RWPE2 (cell line): ENCODE measurements around the gene EEF1AKMT4.

Experiments
- ATAC-seq: fragments of 200-7000 bp; cut with Tn5 transposase; 3 replicates; pipeline ENCODE4 v1.9.1; 2021; ENCODE audit warnings: low read depth
- DNase-seq: peaks from one replicate; pipeline ENCODE4 v3.0.0-alpha.2; 2020; ENCODE audit warnings: low spot score
- H3K27ac ChIP-seq: fragments of 450-650 bp; 2 replicates; pipeline ENCODE4 v1.5.1; 2017; ENCODE audit warnings: mild to moderate bottlenecking; ENCODE audit not compliant: poor library complexity, severe bottlenecking
- H3K27me3 ChIP-seq: fragments of 250-450 bp; sonication (Bioruptor Pico); 2 replicates; pipeline ENCODE4 v1.5.1; 2021; ENCODE audit warnings: mild to moderate bottlenecking, moderate library complexity; ENCODE audit not compliant: insufficient read depth, poor library complexity, severe bottlenecking
- H3K36me3 ChIP-seq: fragments of 250-450 bp; sonication (Bioruptor Pico); 2 replicates; pipeline ENCODE4 v1.5.1; 2020; ENCODE audit warnings: low read depth, mild to moderate bottlenecking, moderate library complexity
- H3K4me1 ChIP-seq: fragments of 250-450 bp; sonication (Bioruptor Pico); 2 replicates; pipeline ENCODE4 v1.5.1; 2021; ENCODE audit warnings: mild to moderate bottlenecking, moderate library complexity; ENCODE audit not compliant: insufficient read depth, poor library complexity, severe bottlenecking
- H3K4me3 ChIP-seq: fragments of 250-450 bp; sonication (Bioruptor Pico); 2 replicates; pipeline ENCODE4 v1.5.1; 2021; ENCODE audit warnings: mild to moderate bottlenecking, moderate library complexity; ENCODE audit not compliant: severe bottlenecking
- H3K9me3 ChIP-seq: fragments of 250-450 bp; sonication (Bioruptor Pico); 2 replicates; pipeline ENCODE4 v1.5.1; 2021; ENCODE audit warnings: mild to moderate bottlenecking, moderate library complexity; ENCODE audit not compliant: severe bottlenecking
- TF ChIP-seq, protein P1 (sequence below): fragments of 450-650 bp; IDR thresholded peaks from one replicate; pipeline ENCODE4 v1.5.1; 2017; ENCODE audit warnings: mild to moderate bottlenecking, moderate library complexity; ENCODE audit not compliant: poor library complexity, severe bottlenecking

Gene EEF1AKMT4

DNA sequence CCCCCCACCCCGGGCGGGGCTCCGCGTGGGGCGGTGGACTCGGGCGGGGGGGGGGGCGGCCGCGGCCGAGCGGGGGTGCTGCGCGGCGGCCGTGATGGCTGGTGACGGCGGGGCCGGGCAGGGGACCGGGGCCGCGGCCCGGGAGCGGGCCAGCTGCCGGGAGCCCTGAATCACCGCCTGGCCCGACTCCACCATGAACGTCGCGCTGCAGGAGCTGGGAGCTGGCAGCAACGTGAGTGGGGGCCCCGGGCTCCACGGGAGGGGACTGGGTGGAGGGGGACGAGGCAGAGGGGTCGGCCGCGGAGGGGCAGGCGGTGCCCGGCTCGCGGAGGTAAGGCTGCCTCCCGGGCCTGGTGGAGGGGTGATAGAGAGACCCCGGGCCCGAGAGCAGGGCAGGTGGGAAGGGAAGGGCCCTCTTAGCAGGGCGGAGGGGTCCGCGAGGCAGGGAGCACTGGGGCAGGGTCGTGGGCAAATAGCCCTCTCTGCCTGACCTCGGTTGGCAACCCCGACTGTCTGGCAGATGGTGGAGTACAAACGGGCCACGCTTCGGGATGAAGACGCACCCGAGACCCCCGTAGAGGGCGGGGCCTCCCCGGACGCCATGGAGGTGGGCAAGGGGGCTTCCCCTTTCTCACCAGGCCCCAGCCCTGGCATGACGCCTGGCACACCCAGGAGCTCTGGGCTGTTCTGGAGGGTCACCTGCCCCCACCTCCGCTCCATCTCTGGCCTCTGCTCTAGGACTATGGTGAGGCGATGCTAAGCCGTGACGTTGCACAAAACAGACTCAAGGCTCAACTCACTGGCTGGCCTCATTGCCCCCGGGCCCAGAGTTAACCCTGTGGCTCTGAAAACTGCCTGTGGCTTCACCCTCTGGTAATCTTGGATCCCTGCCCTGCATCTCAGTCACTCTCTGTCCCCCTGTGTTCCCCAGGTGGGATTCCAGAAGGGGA is 26.8 kb downstream of the EEF1AKMT4 start, which contains the start of gene ECE2:
Gene ECE2 (plus strand): TSS at position 62 of the 950 bp plus-strand sequence. CDS start 132 bp downstream, at position 194.
- H3K4me1 ChIP-seq, result no peaks in the 10 kb centered on the region
- DNase-seq, result no peak
- 0 out of 3 replicates have a peak, but pooled peaks have one; percentile 39 for ATAC-seq
- H3K27ac ChIP-seq, result no peak within 1 kb of the TSS
- no peak within 1 kb of the TSS for H3K4me3 ChIP-seq
- H3K27me3 ChIP-seq, result peaks cover 18% of the 10 kb centered on the region
- TF ChIP-seq, protein P1, sequence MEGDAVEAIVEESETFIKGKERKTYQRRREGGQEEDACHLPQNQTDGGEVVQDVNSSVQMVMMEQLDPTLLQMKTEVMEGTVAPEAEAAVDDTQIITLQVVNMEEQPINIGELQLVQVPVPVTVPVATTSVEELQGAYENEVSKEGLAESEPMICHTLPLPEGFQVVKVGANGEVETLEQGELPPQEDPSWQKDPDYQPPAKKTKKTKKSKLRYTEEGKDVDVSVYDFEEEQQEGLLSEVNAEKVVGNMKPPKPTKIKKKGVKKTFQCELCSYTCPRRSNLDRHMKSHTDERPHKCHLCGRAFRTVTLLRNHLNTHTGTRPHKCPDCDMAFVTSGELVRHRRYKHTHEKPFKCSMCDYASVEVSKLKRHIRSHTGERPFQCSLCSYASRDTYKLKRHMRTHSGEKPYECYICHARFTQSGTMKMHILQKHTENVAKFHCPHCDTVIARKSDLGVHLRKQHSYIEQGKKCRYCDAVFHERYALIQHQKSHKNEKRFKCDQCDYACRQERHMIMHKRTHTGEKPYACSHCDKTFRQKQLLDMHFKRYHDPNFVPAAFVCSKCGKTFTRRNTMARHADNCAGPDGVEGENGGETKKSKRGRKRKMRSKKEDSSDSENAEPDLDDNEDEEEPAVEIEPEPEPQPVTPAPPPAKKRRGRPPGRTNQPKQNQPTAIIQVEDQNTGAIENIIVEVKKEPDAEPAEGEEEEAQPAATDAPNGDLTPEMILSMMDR, result no peak
- H3K36me3 ChIP-seq, result no peaks in the 10 kb centered on the region
- H3K9me3 ChIP-seq, result no peaks in the 10 kb centered on the region

DNA sequence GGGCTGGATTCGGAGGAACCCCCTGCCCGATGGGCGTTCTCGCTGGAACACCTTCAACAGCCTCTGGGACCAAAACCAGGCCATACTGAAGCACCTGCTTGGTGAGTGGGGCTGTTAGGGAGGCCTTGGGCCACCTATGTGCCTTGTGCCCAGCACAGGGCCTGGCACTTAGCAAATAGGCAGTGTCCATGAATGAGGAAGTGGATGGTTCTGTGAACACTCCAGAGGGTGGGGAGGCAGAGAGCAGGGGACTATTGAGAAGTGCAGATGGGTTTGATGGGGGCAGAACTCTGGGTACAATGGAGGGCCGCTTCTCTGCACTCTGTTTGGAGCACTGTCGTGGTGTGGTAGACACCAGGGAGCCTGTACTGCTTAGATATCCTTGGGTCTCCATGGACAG is 27.9 kb downstream of the EEF1AKMT4 start:
- DNase-seq, result no peak
- 0 out of 3 replicates have a peak, but pooled peaks have one; percentile 17 for ATAC-seq
- H3K36me3 ChIP-seq, result no peaks in the 10 kb centered on the region
- H3K27ac ChIP-seq, result no peak overlapping the region
- no peak overlapping the region for H3K4me3 ChIP-seq
- no peaks in the 10 kb centered on the region for H3K9me3 ChIP-seq
- H3K4me1 ChIP-seq, result no peaks in the 10 kb centered on the region
- TF ChIP-seq, protein P1, result no peak
- H3K27me3 ChIP-seq, result peaks cover 18% of the 10 kb centered on the region

DNA sequence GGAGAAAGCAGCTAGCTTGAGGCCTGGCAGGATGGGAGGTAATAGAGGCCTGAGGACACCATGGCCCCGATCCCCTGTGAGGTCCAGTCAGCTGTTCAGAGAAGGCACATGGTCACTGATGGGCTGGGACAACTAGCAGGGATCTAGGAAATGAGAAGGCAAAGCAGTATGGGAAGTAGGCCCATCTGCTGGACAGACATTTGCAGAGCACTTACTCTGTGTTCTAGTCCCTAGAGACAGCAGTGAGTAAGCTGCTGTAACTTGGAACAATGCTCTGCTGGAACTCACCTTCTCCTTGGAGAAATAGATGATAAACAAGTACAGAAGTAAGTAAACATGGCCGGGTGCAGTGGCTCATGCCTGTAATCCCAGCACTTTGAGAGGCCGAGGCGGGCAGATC is 33.5 kb downstream of the EEF1AKMT4 start:
- DNase-seq, result no peak
- H3K27me3 ChIP-seq, result no peaks in the 10 kb centered on the region
- TF ChIP-seq, protein P1, result no peak
- ATAC-seq, result no peak
- H3K4me3 ChIP-seq, result no peak overlapping the region
- H3K4me1 ChIP-seq, result no peaks in the 10 kb centered on the region
- no peak overlapping the region for H3K27ac ChIP-seq
- H3K9me3 ChIP-seq, result no peaks in the 10 kb centered on the region
- H3K36me3 ChIP-seq, result no peaks in the 10 kb centered on the region

DNA sequence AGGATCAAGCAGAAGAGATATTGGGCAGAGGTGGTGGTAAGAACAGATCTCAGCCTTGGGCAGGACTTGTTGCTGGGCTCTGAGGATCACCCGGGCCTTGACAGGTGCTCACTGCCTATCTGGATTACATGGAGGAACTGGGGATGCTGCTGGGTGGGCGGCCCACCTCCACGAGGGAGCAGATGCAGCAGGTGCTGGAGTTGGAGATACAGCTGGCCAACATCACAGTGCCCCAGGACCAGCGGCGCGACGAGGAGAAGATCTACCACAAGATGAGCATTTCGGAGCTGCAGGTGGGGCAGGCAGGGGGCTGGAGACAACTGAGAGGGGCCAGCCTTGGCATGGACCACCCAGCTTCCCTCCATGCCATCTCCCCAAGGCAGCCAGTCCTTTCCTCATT is 34.2 kb downstream of the EEF1AKMT4 start:
- DNase-seq, result no peak
- TF ChIP-seq, protein P1, result no peak
- ATAC-seq, result no peak
- Histone ChIP-seq H3K36me3 (no peaks in the 10 kb centered on the region), H3K9me3 (no peaks in the 10 kb centered on the region), H3K4me1 (no peaks in the 10 kb centered on the region), H3K27ac (no peak overlapping the region), H3K4me3 (no peak overlapping the region), H3K27me3 (no peaks in the 10 kb centered on the region)
